ENCODE measurements around the gene NEK9.

Gene NEK9

DNA sequence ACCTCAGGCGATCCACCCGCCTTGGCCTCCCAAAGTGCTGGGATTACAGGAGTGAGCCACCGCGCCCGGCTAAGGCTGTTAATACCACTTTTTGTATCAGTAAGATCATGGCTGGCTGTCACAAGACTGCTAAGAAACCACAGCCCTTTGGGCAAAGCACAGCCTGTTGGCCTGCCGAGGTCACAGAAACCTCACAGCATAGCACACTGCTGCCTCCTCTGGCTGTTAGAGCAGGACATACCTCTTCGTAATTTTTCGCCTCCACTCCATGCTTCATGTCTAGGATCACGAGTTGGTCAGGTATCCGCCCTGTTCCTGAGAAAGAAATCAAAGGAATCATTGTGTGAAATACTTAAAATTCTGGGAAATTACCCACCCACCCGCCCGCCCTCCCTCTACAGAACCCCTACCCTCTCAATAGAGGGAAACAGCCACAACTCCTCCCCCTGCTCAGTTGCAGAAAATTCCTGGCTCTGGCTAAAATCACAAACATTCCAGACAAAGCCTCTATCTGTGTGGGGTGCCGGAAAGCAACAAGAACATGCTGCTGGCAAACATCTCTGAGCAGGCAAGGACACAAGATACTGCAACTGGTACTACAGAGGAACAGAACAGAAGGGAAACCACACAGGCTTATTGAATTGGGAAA is 20.7 kb upstream of the NEK9 start:
- H3K4me3 ChIP-seq (replicated peaks; ENCODE audit: low read depth, low read length) = no peak overlapping the region
- TF ChIP-seq CTCF (IDR thresholded peaks at IDR 0.05; ENCODE audit: low read depth, low read length, missing control alignments) = peak; percentile 34
- DNase-seq (ENCODE audit: extremely low read depth, low read depth) = no peak

- DNase-seq (ENCODE audit: extremely low read depth, low read depth) = no peak
- TF ChIP-seq CTCF (IDR thresholded peaks at IDR 0.05; ENCODE audit: low read depth, low read length, missing control alignments) = no peak
Measured at GRCh38 chr14:75144944-75145343, 18.1 kb upstream of the NEK9 start.

DNA sequence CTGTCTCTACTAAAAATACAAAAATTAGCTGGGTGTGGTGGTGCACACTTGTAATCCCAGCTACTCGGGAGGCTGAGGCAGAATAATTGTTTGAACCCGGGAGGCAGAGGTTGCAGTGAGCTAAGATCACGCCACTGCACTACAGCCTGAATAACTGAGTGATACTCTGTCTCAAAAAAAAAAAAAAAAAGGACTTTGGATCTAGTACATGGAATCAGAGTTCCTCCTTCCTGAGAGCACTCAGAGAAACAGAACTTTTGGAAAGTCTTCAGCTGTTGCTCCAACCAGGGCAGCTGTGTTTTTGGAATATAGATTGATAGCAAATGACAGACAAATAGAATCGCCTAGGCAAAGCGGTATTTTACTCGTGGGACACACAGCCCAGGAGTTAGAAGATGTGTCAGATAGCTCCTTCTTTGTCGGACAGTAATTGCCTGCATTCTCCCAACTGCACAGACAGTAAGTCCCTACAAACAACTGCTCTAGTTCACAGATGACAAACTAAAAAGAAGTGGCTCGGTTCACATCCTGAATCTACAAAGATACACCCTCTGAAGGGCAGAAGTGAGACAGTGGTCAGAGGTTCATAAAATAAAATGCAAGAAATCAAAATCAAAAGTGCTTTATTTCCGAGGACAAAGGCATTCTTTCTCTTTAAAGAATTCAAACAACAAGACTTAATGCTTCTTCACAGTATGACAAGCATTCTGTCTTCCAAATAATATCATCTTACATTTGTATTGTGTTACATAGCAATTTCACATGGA is 17.1 kb upstream of the NEK9 start:
- no peak for DNase-seq (ENCODE audit: extremely low read depth, low read depth)
- H3K4me3 ChIP-seq (replicated peaks; ENCODE audit: low read depth, low read length) = no peak overlapping the region
- TF ChIP-seq CTCF (IDR thresholded peaks at IDR 0.05; ENCODE audit: low read depth, low read length, missing control alignments) = no peak

More at GRCh38 chr14:75144944-75145343, 18.1 kb upstream of the NEK9 start:
- no peak overlapping the region for H3K4me3 ChIP-seq (replicated peaks; ENCODE audit: low read depth, low read length)

DNA sequence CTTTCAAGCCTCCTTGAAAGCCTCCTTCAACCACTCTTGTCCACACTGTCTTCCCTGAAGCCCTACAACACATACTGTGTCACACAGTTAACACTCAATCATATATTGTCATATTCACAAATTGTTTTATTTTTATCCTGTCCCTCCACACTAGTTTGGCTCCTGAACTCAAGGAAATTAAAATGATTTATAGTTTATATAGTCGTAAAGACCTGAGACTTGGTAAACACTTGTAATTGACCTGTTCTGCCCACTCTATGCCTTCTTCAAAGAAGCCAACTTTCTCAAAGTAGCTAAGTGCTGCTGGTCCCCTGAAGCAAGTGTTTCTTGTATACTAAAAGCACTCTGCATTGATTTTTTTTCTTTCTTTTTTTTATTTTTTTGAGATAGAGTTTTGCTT is 15.6 kb upstream of the NEK9 start:
- no peak for DNase-seq (ENCODE audit: extremely low read depth, low read depth)
- no peak overlapping the region for H3K4me3 ChIP-seq (replicated peaks; ENCODE audit: low read depth, low read length)
- no peak for TF ChIP-seq CTCF (IDR thresholded peaks at IDR 0.05; ENCODE audit: low read depth, low read length, missing control alignments)

- no peak for DNase-seq (ENCODE audit: extremely low read depth, low read depth)
- no peak overlapping the region for H3K4me3 ChIP-seq (replicated peaks; ENCODE audit: low read depth, low read length)
- TF ChIP-seq CTCF (IDR thresholded peaks at IDR 0.05; ENCODE audit: low read depth, low read length, missing control alignments) = peak; percentile 43
Measured at GRCh38 chr14:75141967-75142366, 15.1 kb upstream of the NEK9 start.

- no peak for TF ChIP-seq CTCF (IDR thresholded peaks at IDR 0.05; ENCODE audit: low read depth, low read length, missing control alignments)
- no peak for DNase-seq (ENCODE audit: extremely low read depth, low read depth)
- no peak overlapping the region for H3K4me3 ChIP-seq (replicated peaks; ENCODE audit: low read depth, low read length)
Measured at GRCh38 chr14:75141062-75141461, 14.2 kb upstream of the NEK9 start.

Measured in HFF-Myc (cell line).